Effector memory CD4-positive, alpha-beta T cell (primary cell): ENCODE measurements around the gene STAC.

Source experiments
- DNase-seq, 3 donors: peaks; one replicate each; pipeline ENCODE4 v3.0.0-alpha.2; 2020
- H3K27ac ChIP-seq: 2 replicates; pipeline ENCODE4 v1.7.0; 2013; ENCODE audit warnings: mild to moderate bottlenecking, low read length, moderate library complexity; ENCODE audit not compliant: insufficient read depth, poor library complexity, severe bottlenecking
- H3K27me3 ChIP-seq: replicated peaks from 2 replicates; pipeline ENCODE4 v1.7.0; 2013; ENCODE audit warnings: mild to moderate bottlenecking, low read length; ENCODE audit not compliant: insufficient read depth, control insufficient read depth, poor library complexity, severe bottlenecking
- H3K36me3 ChIP-seq: 2 replicates; pipeline ENCODE4 v1.7.0; 2013; ENCODE audit warnings: mild to moderate bottlenecking, low read length, moderate library complexity; ENCODE audit not compliant: control insufficient read depth, insufficient read depth
- H3K4me1 ChIP-seq: 2 replicates; pipeline ENCODE4 v1.7.0; 2013; ENCODE audit warnings: low read length, mild to moderate bottlenecking; ENCODE audit not compliant: control insufficient read depth, insufficient read depth, poor library complexity, severe bottlenecking
- H3K4me3 ChIP-seq: 2 replicates; pipeline ENCODE4 v1.7.0; 2013; ENCODE audit warnings: low read length, low read depth, mild to moderate bottlenecking; ENCODE audit not compliant: insufficient read depth, poor library complexity, severe bottlenecking
- H3K9me3 ChIP-seq: 2 replicates; pipeline ENCODE4 v1.7.0; 2013; ENCODE audit warnings: mild to moderate bottlenecking, low read length, moderate library complexity; ENCODE audit not compliant: control insufficient read depth

The STAC gene

DNA sequence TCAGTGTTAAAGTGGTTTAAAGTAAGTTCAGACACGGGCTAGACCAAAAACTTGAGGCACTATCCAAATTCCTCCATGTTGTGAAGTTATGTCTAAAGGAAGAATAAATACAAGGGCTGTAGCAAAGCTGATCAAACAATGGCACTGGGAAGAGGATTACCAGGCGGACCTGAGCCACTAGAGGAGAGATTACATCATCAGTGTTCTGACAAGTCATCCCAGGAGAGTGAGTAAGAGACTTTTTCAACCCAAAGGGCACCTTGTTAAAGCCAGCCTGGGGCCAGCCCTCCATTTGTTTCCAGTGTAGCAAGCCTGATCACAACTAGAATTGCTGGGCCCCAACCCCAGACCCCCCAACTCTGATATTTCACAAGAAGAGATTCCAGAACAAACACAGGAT is 217.1 kb downstream of the STAC start:
- Histone ChIP-seq H3K9me3 (no peaks in the 10 kb centered on the region), H3K4me1 (no peaks in the 10 kb centered on the region), H3K27ac (no peak overlapping the region), H3K36me3 (no peaks in the 10 kb centered on the region), H3K27me3 (no peaks in the 10 kb centered on the region), H3K4me3 (no peak overlapping the region)
- DNase-seq: no peak
